Ovary (tissue), 9 donors: Measurements from ENCODE around the gene NAV1. TPM values are rescaled to one million over a fixed set of nuclear protein-coding genes. Genes with fewer than 3 reads are reported as not detected.
A peak's percentile ranks its signal among the peaks of the same experiment; 100 is the strongest.

Experiments
- DNase-seq, 5 donors: peaks; one replicate each; pipeline ENCODE4 v3.0.0-alpha.2; 2019 to 2020
- H3K27ac ChIP-seq, 2 donors: fragments of 200-600 bp; one replicate each; pipeline versions ENCODE4 v1.5.1 to v1.8.0; 2019 to 2022
- H3K27me3 ChIP-seq: fragments of 200-600 bp; one replicate; pipeline ENCODE4 v1.8.0; 2022
- H3K36me3 ChIP-seq: fragments of 200-600 bp; sonication (generic); one replicate; pipeline ENCODE4 v1.5.1; 2019
- H3K4me1 ChIP-seq: one replicate; pipeline ENCODE4 v1.8.1; 2013; ENCODE audit warnings: mild to moderate bottlenecking, moderate library complexity; ENCODE audit not compliant: insufficient read depth
- H3K4me3 ChIP-seq: fragments of 200-600 bp; sonication (generic); one replicate; pipeline ENCODE4 v1.5.1; 2017
- H3K9me3 ChIP-seq, 2 donors: fragments of 200-600 bp in 1 of 2; sonication (generic) in 1 of 2; one replicate each; pipeline versions ENCODE4 v1.5.1 to v1.8.1; 2013 to 2019; ENCODE audit warnings: mild to moderate bottlenecking in 1 of 2, moderate library complexity in 1 of 2
- CTCF ChIP-seq, 3 donors: fragments of 450-650 bp in 2 of 3; fragments of 200-600 bp in 1 of 3; IDR thresholded peaks; one replicate each; pipeline versions ENCODE4 v1.5.1 to v1.8.0; 2016 to 2022; ENCODE audit warnings: antibody characterized with exemption in 3 of 3, mild to moderate bottlenecking in 1 of 3
- EP300 ChIP-seq: sonication (generic); formaldehyde crosslinking; IDR thresholded peaks from one replicate; pipeline ENCODE4 v1.6.1; 2017; ENCODE audit warnings: antibody characterized with exemption
- POLR2A ChIP-seq: fragments of 450-650 bp; IDR thresholded peaks from one replicate; pipeline ENCODE4 v1.6.1; 2017; ENCODE audit warnings: antibody characterized with exemption, mild to moderate bottlenecking, moderate library complexity
- WGBS, 3 donors: extraction: QIAGEN DNeasy Blood & Tissue Kit in 1 of 3; methylation state at CpG; one replicate each; pipeline versions ENCODE4 v1.1.5 to v1.1.7; 2013 to 2017; 5-methylcytosine and 5-hydroxymethylcytosine counted together
- intact Hi-C, 4 donors: fragments of 100-400 bp; cut with DNase I; formaldehyde crosslinking; loops; one replicate each; pipeline versions ENCODE4 v1.11.0 to v1.15.1; 2022 to 2023
- polyA plus RNA-seq, 2 donors: library from polyadenylated mRNA; stranded (reverse); fragments of 200-250 nt in 1 of 2; fragments of 350-450 nt in 1 of 2; fragmentation: Illumina TruSeq in 1 of 2; extraction: RNeasy Lipid Tissue Mini Kit (QIAGEN cat#74804) in 1 of 2; gene quantifications; one replicate each; pipeline ENCODE4 v1.2.3, GENCODE V29; 2013 to 2014
- total RNA-seq, 7 donors: library from RNA; depleted of rRNA in 2 of 7; stranded (reverse); fragments of >200 nt in 2 of 7; fragmentation: NEBNext Ultra II Directional in 3 of 7; extraction: Animal tissue kit (Norgen Biotek cat#: 25700) in 3 of 7; gene quantifications; one replicate each; pipeline versions ENCODE4 v1.1.0 to v1.2.4, GENCODE V29; 2016 to 2023
- donor health status: DM: no; HTN: no; CAD: no; lungs with moderate emphysema.
- donor health status: DM: no; HTN: no; CAD: no.
- donor health status: Bipolar disorder and iron deficiency.
- donor health status: DM: yes; HTN: yes; CAD: no.
- donor health status: DM: no; HTN: no; CAD: no.
- donor health status: DM: yes; HTN: yes; CAD: no.

The NAV1 gene
- total and polyA plus RNA-seq, 9 donors = 3.4 to 19.6 (median 11.3) TPM

- peak overlapping the region; percentile 95 for H3K4me3 ChIP-seq
Observed at GRCh38 chr1:201504179-201504631, 34.7 kb upstream of the NAV1 start.

GRCh38 chr1:201504799-201505502, 34.0 kb upstream of the NAV1 start:
- no peak for TF ChIP-seq POLR2A
- no peak for TF ChIP-seq CTCF (IDR thresholded peaks at IDR 0.05)
- no peak for TF ChIP-seq EP300
- WGBS, 3 donors = 52 to 70% (median 65%) methylated on average over 9 of the region's 9 CpGs
- intact Hi-C loops = no loop called here
- peak overlapping the region; percentile 95 for H3K4me3 ChIP-seq
- peaks cover 37% of the 10 kb centered on the region for H3K4me1 ChIP-seq
- H3K36me3 ChIP-seq = no peaks in the 10 kb centered on the region
- H3K27me3 ChIP-seq = no peaks in the 10 kb centered on the region
- H3K27ac ChIP-seq = peak overlapping the region; percentile 54 to 90
- no peak for DNase-seq
- no peaks in the 10 kb centered on the region for H3K9me3 ChIP-seq

More at GRCh38 chr1:201504179-201504631, 34.7 kb upstream of the NAV1 start:
- peak overlapping the region; percentile 54 to 90 for H3K27ac ChIP-seq
- H3K4me1 ChIP-seq = peaks cover 41% of the 10 kb centered on the region
- H3K9me3 ChIP-seq = no peaks in the 10 kb centered on the region
- WGBS, 3 donors = 12 to 23% (median 15%) methylated on average over 3 of the region's 3 CpGs
- intact Hi-C loops = no loop called here
- H3K36me3 ChIP-seq = no peaks in the 10 kb centered on the region
- no peaks in the 10 kb centered on the region for H3K27me3 ChIP-seq
- no peak for DNase-seq
- no peak for TF ChIP-seq EP300
- no peak for TF ChIP-seq CTCF (IDR thresholded peaks at IDR 0.05)
- no peak for TF ChIP-seq POLR2A

- H3K27ac ChIP-seq = peak overlapping the region; percentile 90 to 95
- 1 to 9% (median 9%) methylated on average over 4 of the region's 4 CpGs for whole genome bisulfite sequencing, 3 donors
- H3K4me1 ChIP-seq = peaks cover 32% of the 10 kb centered on the region
- peak overlapping the region; percentile 95 for H3K4me3 ChIP-seq
- H3K36me3 ChIP-seq = no peaks in the 10 kb centered on the region
- DNase-seq = peak in 1 of 5 donors; percentile 37
- H3K27me3 ChIP-seq = no peaks in the 10 kb centered on the region
- no peak for TF ChIP-seq POLR2A
- no peak for TF ChIP-seq EP300
- no peak for TF ChIP-seq CTCF (IDR thresholded peaks at IDR 0.05)
- intact Hi-C loops = no loop called here
- no peaks in the 10 kb centered on the region for H3K9me3 ChIP-seq
Observed at GRCh38 chr1:201505503-201505890, 33.4 kb upstream of the NAV1 start.

- peak overlapping the region; percentile 90 to 95 for H3K27ac ChIP-seq
- peaks cover 26% of the 10 kb centered on the region for H3K4me1 ChIP-seq
- DNase-seq = peak in 1 of 5 donors; percentile 28
- no peaks in the 10 kb centered on the region for H3K36me3 ChIP-seq
- WGBS, 3 donors = 2 to 4% (median 3%) methylated on average over 3 of the region's 3 CpGs
- H3K27me3 ChIP-seq = no peaks in the 10 kb centered on the region
- TF ChIP-seq CTCF (IDR thresholded peaks at IDR 0.05) = no peak
- no peak for TF ChIP-seq EP300
- TF ChIP-seq POLR2A = no peak
- peak overlapping the region; percentile 95 for H3K4me3 ChIP-seq
- intact Hi-C loops = no loop called here
- no peaks in the 10 kb centered on the region for H3K9me3 ChIP-seq
Observed at GRCh38 chr1:201506092-201506491, 32.8 kb upstream of the NAV1 start.
